Prostate gland (tissue), 2 donors: Measurements from ENCODE around the gene THOP1.

Experiments
- POLR2AphosphoS5 ChIP-seq: sonication (generic); formaldehyde crosslinking; IDR thresholded peaks from one replicate; pipeline ENCODE4 v1.6.1; 2017; ENCODE audit warnings: antibody characterized with exemption
- TF ChIP-seq, protein P1 (sequence below), 4 experiments: fragments of 200-600 bp in 2 of 4; fragments of 450-650 bp in 2 of 4; sonication (generic) in 2 of 4; IDR thresholded peaks; 1 replicate in 3 of 4; 2 replicates in 1 of 4; pipeline ENCODE4 v1.5.1; 2016 to 2019; ENCODE audit warnings: antibody characterized with exemption in 4 of 4, mild to moderate bottlenecking in 2 of 4, moderate library complexity in 2 of 4

- TF ChIP-seq POLR2AphosphoS5, result no peak
- TF ChIP-seq, protein P1, sequence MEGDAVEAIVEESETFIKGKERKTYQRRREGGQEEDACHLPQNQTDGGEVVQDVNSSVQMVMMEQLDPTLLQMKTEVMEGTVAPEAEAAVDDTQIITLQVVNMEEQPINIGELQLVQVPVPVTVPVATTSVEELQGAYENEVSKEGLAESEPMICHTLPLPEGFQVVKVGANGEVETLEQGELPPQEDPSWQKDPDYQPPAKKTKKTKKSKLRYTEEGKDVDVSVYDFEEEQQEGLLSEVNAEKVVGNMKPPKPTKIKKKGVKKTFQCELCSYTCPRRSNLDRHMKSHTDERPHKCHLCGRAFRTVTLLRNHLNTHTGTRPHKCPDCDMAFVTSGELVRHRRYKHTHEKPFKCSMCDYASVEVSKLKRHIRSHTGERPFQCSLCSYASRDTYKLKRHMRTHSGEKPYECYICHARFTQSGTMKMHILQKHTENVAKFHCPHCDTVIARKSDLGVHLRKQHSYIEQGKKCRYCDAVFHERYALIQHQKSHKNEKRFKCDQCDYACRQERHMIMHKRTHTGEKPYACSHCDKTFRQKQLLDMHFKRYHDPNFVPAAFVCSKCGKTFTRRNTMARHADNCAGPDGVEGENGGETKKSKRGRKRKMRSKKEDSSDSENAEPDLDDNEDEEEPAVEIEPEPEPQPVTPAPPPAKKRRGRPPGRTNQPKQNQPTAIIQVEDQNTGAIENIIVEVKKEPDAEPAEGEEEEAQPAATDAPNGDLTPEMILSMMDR (IDR thresholded peaks at IDR 0.05), result no peak
Measured at GRCh38 chr19:2766594-2767372, 18.5 kb upstream of the THOP1 start.
